ENCODE data around the gene NKX6-2.

- TF ChIP-seq CTCF (IDR thresholded peaks at IDR 0.05; ENCODE audit: poor library complexity) (no peak), EZH2 (IDR thresholded peaks at IDR 0.05; ENCODE audit: borderline replicate concordance) (no peak), EZH2phosphoT487 (IDR thresholded peaks at IDR 0.05; ENCODE audit: low read depth, severe bottlenecking, unreplicated experiment) (no peak)
Measured at GRCh38 chr10:132746801-132747625, 38.9 kb downstream of the NKX6-2 start.
